Measurements from ENCODE around the gene FZD7.

FZD7 gene

GRCh38 chr2:202069170-202070067 is 35.8 kb downstream of the FZD7 start:
- peak; percentile 89 for DNase-seq

GRCh38 chr2:202071107-202071506 is 37.5 kb downstream of the FZD7 start:
- no peak for DNase-seq

- DNase-seq, result no peak
Observed at GRCh38 chr2:202072226-202072625, 38.6 kb downstream of the FZD7 start.

- DNase-seq, result no peak
Observed at GRCh38 chr2:202072737-202073401, 39.2 kb downstream of the FZD7 start, which contains the start of gene KIAA2012. TSS of gene KIAA2012 (plus strand) at chr2:202073255. CDS start at chr2:202073628, 373 bp downstream.

- DNase-seq, result no peak
Observed at GRCh38 chr2:202074324-202074723, 40.7 kb downstream of the FZD7 start.

- no peak for DNase-seq
Observed at GRCh38 chr2:202079310-202079709, 45.7 kb downstream of the FZD7 start.

- DNase-seq, result no peak
Observed at GRCh38 chr2:202084265-202084664, 50.6 kb downstream of the FZD7 start.
